B cell (primary cell): ENCODE measurements around the gene SSBP2.

Source experiments
- EZH2 ChIP-seq: IDR thresholded peaks from 2 replicates; pipeline ENCODE4 v1.6.1; 2012; ENCODE audit warnings: borderline replicate concordance, low read depth, mild to moderate bottlenecking, moderate library complexity, low read length; ENCODE audit not compliant: insufficient read depth, poor library complexity, severe bottlenecking
- TF ChIP-seq, protein P1 (sequence below): fragments of 200-600 bp; IDR thresholded peaks from one replicate; pipeline ENCODE4 v1.8.0; 2022; ENCODE audit warnings: antibody characterized with exemption, mild to moderate bottlenecking

DNA sequence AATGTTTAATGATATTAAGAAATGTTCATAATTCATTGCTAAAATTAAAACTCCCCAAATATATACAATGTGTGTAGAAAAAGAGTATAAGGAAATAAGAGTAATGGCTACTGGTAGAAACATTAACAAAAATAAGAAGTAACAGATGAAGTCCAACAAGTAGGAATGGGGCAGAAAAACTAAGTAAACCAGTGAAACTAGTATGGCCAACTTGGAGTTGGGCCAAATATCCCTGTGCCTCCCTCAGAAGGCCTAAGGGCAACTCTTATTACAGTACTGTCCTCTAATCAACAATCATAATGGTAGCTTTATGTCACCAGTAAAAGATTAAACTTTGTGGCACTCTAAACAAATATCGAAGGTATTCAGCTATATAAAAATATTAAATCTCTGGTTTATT lies 93.5 kb downstream of the SSBP2 start:
- TF ChIP-seq, protein P1, sequence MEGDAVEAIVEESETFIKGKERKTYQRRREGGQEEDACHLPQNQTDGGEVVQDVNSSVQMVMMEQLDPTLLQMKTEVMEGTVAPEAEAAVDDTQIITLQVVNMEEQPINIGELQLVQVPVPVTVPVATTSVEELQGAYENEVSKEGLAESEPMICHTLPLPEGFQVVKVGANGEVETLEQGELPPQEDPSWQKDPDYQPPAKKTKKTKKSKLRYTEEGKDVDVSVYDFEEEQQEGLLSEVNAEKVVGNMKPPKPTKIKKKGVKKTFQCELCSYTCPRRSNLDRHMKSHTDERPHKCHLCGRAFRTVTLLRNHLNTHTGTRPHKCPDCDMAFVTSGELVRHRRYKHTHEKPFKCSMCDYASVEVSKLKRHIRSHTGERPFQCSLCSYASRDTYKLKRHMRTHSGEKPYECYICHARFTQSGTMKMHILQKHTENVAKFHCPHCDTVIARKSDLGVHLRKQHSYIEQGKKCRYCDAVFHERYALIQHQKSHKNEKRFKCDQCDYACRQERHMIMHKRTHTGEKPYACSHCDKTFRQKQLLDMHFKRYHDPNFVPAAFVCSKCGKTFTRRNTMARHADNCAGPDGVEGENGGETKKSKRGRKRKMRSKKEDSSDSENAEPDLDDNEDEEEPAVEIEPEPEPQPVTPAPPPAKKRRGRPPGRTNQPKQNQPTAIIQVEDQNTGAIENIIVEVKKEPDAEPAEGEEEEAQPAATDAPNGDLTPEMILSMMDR: no peak
- no peak for TF ChIP-seq EZH2
